Activated naive CD4-positive, alpha-beta T cell treated with anti-CD3 and anti-CD28 coated beads, Interleukin-2, amount 10 ng/mL, durations not matched to agents 7 days and 5 days (primary cell): ENCODE measurements around the gene ADAMTS4.

ENCODE experiments used
- CTCF ChIA-PET: fragments of 350-600 bp; sonication (Branson Sonifier 250); formaldehyde crosslinking; loops from one replicate; lab custom pipeline; 2021; ENCODE audit warnings: antibody characterized with exemption; lab: Charles Lee
- DNase-seq: peaks from one replicate; pipeline ENCODE4 v3.0.0-alpha.2; 2020
- H3K27ac Mint-ChIP-seq: one replicate; pipeline ENCODE4 v1.8.0; 2021; ENCODE audit warnings: mild to moderate bottlenecking, moderate library complexity, mixed read lengths
- H3K27me3 Mint-ChIP-seq: one replicate; pipeline ENCODE4 v1.8.0; 2021; ENCODE audit warnings: mild to moderate bottlenecking, mixed read lengths
- H3K36me3 Mint-ChIP-seq: one replicate; pipeline ENCODE4 v1.8.0; 2021; ENCODE audit warnings: mixed read lengths
- H3K4me1 Mint-ChIP-seq: one replicate; pipeline ENCODE4 v1.8.0; 2021; ENCODE audit warnings: mixed read lengths
- H3K4me3 Mint-ChIP-seq: one replicate; pipeline ENCODE4 v1.8.0; 2021; ENCODE audit warnings: mild to moderate bottlenecking, moderate library complexity, mixed read lengths
- H3K9me3 Mint-ChIP-seq: one replicate; pipeline ENCODE4 v1.8.0; 2021; ENCODE audit warnings: mixed read lengths

Gene ADAMTS4

DNA sequence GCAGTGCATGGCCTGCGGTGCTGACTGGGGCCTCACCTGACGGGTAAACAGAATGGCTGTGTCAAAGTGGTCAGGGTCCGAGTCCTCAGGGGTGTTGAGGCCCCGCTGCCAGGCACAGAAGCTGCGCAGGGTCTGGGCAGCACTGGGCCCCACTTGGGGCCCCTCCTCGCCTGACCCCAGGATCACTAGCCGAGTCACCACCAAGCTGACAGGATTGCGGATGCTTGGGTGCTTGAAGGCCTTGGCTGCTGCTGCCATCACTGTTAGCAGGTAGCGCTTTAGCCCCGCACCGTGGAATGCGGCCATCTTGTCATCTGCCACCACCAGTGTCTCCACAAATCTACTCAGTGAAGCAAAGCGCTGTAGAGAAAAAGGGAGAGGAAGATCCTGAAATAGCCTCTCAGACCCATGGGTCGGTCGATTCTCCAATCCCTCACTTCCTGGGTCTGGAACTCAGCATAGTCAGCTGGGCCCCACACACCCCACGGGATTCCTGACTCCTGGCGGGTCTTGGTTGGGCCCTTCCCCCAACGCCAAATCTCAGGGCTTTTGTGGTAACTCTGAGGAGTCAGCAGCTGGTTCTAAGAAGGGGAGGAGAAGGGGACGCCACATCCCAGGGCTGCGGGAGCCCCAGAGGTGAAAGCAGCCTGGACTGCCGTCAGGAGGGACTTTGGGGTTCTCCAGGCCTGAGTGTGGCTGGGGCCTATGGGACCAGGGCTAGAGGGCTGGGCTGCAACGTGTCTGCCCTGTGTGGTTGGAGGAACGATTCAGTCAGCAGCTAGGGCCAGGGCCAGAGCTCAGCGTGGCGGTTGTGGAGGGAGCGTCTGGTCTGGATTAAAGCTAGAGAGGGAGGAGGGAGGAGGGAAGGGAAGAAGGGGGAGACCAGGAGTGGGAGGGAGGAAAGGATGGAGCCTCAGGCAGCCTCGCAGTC, 2.1 kb downstream of the ADAMTS4 start:
- CTCF ChIA-PET = interaction anchor here (1.4 kb wide), 1 partner anchor 11 kb away, joined by 5 read pairs; no protein-coding TSS in a partner anchor
- no peak for DNase-seq
- Mint-ChIP-seq H3K36me3 (no peaks in the 10 kb centered on the region), H3K9me3 (no peaks in the 10 kb centered on the region), H3K4me1 (peaks cover 70% of the 10 kb centered on the region), H3K4me3 (no peak overlapping the region), H3K27me3 (no peaks in the 10 kb centered on the region), H3K27ac (peak overlapping the region; percentile 55)

DNA sequence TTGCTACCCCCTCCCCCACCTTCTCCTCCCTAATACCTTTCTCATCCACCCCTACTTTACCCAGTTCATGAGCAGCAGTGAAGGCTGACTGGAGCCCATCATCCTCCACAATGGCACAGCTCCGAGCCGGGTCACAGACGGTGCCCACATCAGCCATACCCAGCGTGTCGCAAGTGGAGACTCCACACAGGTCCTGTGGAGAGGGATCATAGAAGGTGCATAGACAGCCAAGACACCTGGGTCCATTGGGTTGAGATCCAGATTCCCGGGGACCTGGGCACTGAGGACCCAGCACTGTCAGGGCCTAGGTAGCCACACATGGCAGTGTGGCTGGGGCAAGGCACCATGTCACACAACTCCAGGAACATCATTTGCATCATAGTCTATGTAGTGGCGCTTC, 2.7 kb downstream of the ADAMTS4 start:
- peaks cover 70% of the 10 kb centered on the region for H3K4me1 Mint-ChIP-seq
- no peaks in the 10 kb centered on the region for H3K36me3 Mint-ChIP-seq
- no peaks in the 10 kb centered on the region for H3K27me3 Mint-ChIP-seq
- no peak for DNase-seq
- H3K4me3 Mint-ChIP-seq = no peak overlapping the region
- H3K9me3 Mint-ChIP-seq = no peaks in the 10 kb centered on the region
- no peak overlapping the region for H3K27ac Mint-ChIP-seq
- CTCF ChIA-PET = no interaction called here

DNA sequence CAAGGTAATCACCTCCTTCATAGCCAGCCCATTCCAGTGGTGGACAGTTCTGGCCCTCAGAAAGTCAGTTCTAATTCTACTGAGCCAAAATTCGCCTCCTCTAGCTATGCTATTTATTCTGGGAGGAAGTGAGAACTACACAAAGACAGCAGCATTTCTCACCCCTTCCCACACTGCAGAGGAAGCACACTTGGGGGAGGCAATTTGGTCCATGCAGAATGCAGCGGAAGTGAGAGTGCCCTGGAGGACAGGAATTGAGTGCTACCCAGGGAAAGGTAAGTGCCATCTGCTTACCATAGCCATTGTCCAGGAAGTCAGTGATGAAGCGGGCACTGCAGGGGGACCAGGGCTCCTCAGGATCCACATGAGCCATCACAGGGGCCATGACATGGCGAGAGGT, 3.7 kb downstream of the ADAMTS4 start:
- H3K4me3 Mint-ChIP-seq = no peak overlapping the region
- H3K4me1 Mint-ChIP-seq = peaks cover 65% of the 10 kb centered on the region
- DNase-seq = no peak
- H3K36me3 Mint-ChIP-seq = no peaks in the 10 kb centered on the region
- no peaks in the 10 kb centered on the region for H3K27me3 Mint-ChIP-seq
- H3K27ac Mint-ChIP-seq = peak overlapping the region; percentile 85
- CTCF ChIA-PET = interaction anchor here (1.2 to 4.6 kb wide), 5 partner anchors 7 to 187 kb away, joined by 3 to 53 read pairs (median 7); partner anchors contain the start of genes NDUFS2, PPOX and TOMM40L
- no peaks in the 10 kb centered on the region for H3K9me3 Mint-ChIP-seq

DNA sequence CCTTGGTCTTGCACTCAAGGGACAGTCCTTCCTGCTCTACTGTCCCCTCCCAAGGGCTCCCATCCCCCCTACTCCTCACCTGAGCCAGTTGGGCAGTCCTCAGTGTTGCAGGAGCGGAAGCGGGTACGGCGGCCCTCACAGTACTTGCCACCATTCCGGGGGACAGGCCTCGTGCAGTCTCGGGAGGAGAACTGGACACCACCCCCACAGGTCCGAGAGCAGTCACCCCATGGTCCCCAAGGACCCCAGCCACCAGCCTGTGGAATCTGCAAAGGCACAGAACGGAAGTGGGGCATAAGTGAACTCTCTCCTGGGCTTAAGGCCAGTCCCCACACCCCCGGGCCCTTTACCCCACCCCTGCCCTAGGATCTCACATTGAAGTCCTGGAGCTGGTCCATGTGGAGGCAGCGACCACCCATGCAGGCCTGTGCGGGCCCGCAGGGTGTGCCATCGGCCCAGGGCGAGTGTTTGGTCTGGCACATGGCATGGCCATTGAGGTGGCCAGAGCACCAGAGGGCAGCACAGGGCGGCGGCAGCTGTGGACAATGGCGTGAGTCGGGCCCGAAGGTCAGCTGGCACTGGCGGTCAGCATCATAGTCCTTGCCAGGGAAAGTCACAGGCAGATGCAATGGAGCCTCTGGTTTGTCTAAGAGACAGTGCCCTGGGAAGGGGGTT, 5.2 kb downstream of the ADAMTS4 start:
- Mint-ChIP-seq H3K27ac (peak overlapping the region; percentile 49), H3K9me3 (no peaks in the 10 kb centered on the region), H3K4me3 (no peak overlapping the region), H3K36me3 (no peaks in the 10 kb centered on the region), H3K4me1 (peaks cover 58% of the 10 kb centered on the region), H3K27me3 (no peaks in the 10 kb centered on the region)
- DNase-seq = no peak
- CTCF ChIA-PET = interaction anchor here (1.2 to 4.6 kb wide), 10 partner anchors 9 to 189 kb away, joined by 3 to 53 read pairs (median 9); partner anchors contain the start of genes NDUFS2, PPOX and TOMM40L

DNA sequence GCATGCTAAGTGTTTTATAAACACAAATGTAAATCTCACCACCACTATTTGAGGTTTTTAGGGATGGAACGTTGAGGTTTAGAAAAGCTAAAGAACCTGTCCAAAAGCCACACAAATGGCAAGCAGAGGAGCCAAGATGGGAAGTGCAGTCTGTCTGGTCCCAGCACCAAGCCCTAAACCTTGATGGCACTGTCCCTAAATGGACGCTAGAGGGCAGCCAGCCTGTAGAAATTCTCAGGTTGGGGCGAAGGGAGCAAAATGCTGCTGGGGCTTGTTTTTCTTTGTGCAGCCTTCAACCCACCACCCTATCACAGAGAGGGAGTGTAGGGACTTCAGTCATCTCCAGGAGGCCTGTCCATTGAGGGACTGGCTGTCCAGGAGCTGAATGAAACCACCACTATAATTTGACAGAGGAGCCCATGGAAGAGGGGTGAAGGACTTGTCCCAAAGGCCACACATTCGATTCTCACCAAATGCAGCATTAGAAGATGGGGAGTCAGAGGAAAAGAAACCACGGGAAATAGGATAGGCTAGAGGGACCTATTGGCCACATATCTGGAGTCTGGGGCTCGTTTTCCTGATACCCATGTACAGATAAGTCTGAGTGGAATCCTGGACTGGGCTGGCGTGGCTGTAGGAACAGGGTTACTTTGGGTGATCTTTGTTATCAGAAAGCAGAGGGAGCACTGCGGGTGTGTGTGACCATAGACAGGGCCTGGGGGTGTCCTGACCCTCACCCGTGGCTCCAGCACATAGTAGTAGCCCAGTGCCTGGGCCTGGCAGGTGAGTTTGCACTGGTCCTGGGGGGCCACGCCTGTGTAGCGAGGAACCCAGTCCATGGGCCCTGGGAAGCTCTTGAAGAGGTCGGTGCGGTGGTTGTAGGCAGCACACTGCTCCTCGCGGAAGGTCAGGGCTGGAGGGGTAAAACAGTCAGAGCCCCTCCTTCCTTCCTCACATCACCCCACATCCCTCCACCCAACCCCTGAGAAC, 6.1 kb downstream of the ADAMTS4 start:
- Mint-ChIP-seq H3K27me3 (no peaks in the 10 kb centered on the region), H3K4me1 (peaks cover 62% of the 10 kb centered on the region), H3K27ac (peak overlapping the region; percentile 86)

DNA sequence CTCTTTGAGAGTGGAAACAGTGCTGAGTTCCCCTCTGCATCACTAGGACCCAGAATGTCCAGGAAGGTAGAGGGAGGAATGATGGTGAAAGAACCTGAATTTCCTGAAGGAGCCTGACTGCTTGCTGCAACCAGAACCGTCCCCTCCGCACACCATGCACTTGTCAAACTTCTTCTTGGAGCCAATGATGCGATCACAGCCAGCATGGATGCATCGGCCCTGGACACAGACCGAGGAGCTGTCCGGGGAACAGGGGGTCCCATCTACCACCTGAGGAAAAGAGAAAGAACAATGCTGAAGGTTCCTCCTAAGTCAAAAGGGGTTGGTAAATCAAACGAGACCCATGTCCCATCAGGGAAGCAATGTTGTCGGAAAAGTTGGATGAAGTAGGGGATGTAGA, 6.9 kb downstream of the ADAMTS4 start:
- CTCF ChIA-PET = interaction anchor here (0.7 to 4.6 kb wide), 21 partner anchors 10 to 192 kb away, joined by 3 to 53 read pairs (median 8); partner anchors contain the start of genes APOA2, DEDD, FCER1G and NDUFS2
- no peaks in the 10 kb centered on the region for H3K9me3 Mint-ChIP-seq
- no peak overlapping the region for H3K27ac Mint-ChIP-seq
- DNase-seq = no peak
- no peak overlapping the region for H3K4me3 Mint-ChIP-seq
- no peaks in the 10 kb centered on the region for H3K27me3 Mint-ChIP-seq
- H3K36me3 Mint-ChIP-seq = peaks cover 1% of the 10 kb centered on the region
- H3K4me1 Mint-ChIP-seq = peaks cover 65% of the 10 kb centered on the region

More for the DNA sequence above, 6.1 kb downstream of the ADAMTS4 start:
- H3K9me3 Mint-ChIP-seq = no peaks in the 10 kb centered on the region
- peak; percentile 78 for DNase-seq
- no peaks in the 10 kb centered on the region for H3K36me3 Mint-ChIP-seq
- no peak overlapping the region for H3K4me3 Mint-ChIP-seq
- CTCF ChIA-PET = interaction anchor here (0.5 to 4.6 kb wide), 22 partner anchors 10 to 608 kb away, joined by 3 to 53 read pairs (median 8); partner anchors contain the start of genes APOA2, DEDD, FCER1G and NDUFS2

DNA sequence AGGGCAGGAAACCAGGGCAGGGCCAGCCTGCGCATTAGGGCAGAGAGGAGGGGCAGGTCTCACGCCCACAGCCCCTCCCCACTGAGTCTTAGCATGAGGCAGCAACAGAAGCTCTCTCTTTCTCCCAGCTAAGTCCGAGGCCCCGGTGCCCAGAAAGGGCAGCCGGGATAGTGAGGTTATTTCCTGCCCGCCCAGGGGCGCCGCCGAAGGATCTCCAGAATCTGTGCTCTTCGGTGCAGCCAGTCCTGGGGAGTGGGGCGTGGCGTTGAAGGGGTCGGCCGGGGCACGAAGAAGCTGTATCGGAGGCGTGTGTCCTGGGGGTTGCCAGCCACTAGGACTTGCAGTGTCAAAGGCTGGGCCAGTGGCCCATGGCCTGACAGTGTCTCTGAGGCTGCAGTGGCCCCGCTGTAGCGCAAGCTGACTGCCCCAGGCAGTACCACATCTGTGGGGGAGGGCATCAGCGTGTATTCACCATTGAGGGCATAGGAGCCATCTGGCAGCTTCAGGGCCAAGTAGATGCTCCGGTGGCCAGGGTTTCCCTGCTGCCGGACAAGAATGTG, 7.8 kb downstream of the ADAMTS4 start:
- peaks cover 1% of the 10 kb centered on the region for H3K36me3 Mint-ChIP-seq
- DNase-seq = no peak
- no peak overlapping the region for H3K4me3 Mint-ChIP-seq
- H3K27me3 Mint-ChIP-seq = no peaks in the 10 kb centered on the region
- peaks cover 67% of the 10 kb centered on the region for H3K4me1 Mint-ChIP-seq
- H3K27ac Mint-ChIP-seq = no peak overlapping the region
- CTCF ChIA-PET = interaction anchor here (0.7 to 4.6 kb wide), 17 partner anchors 9 to 193 kb away, joined by 3 to 53 read pairs (median 9); partner anchors contain the start of genes APOA2, FCER1G, NDUFS2 and PPOX
- no peaks in the 10 kb centered on the region for H3K9me3 Mint-ChIP-seq

DNA sequence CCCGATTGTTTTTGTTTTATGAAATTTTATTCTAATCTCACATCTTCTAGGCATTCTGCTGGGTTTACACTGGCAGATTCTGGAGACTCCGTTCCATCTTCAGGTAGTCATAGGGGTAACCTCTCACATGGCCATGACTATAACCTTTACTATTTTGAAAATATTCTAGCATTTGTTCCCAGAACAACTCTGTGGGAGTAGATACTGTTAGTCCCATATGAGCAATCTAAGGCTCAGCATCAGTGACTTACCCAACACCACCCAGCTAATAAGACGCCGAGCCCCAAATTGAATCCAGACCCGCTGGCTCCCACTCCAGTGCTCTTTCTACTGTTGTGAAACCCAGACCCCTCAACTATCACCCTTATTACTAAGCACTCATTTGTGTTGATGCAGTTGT, 9.8 kb downstream of the ADAMTS4 start:
- CTCF ChIA-PET = interaction anchor here (0.8 kb wide), 1 partner anchor 194 kb away, joined by 3 read pairs; no protein-coding TSS in a partner anchor
- DNase-seq = no peak
- H3K27ac Mint-ChIP-seq = no peak overlapping the region

DNA sequence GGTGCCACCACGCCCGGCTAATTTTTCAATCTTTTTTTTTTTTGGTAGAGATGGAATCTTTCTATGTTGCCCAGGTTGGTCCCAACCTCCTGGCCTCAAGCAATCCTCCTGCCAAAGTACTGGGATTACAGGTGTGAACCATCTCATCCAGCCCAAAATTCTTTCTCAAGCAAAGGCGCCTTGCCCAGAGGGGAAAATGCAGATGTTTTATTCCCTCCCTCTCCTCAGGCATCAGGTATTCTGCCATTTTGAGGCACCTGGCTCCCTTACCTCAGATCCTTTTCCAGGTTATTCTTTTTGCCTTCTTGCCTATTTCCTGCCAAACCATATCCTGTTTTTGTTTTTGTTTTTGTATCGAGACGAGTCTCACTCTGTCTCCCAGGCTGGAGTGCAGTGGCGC, 10.5 kb downstream of the ADAMTS4 start:
- Mint-ChIP-seq H3K27ac (peak overlapping the region; percentile 84), H3K4me3 (no peak overlapping the region), H3K9me3 (no peaks in the 10 kb centered on the region), H3K36me3 (peaks cover 1% of the 10 kb centered on the region), H3K4me1 (peaks cover 80% of the 10 kb centered on the region), H3K27me3 (no peaks in the 10 kb centered on the region)
- CTCF ChIA-PET = interaction anchor here (0.6 to 0.8 kb wide), 2 partner anchors 103 to 194 kb away, joined by 3 to 5 read pairs; no protein-coding TSS in a partner anchor
- no peak for DNase-seq

More for the DNA sequence above, 9.8 kb downstream of the ADAMTS4 start:
- Mint-ChIP-seq H3K9me3 (no peaks in the 10 kb centered on the region), H3K4me3 (no peak overlapping the region), H3K36me3 (peaks cover 1% of the 10 kb centered on the region), H3K4me1 (peaks cover 74% of the 10 kb centered on the region), H3K27me3 (no peaks in the 10 kb centered on the region)

DNA sequence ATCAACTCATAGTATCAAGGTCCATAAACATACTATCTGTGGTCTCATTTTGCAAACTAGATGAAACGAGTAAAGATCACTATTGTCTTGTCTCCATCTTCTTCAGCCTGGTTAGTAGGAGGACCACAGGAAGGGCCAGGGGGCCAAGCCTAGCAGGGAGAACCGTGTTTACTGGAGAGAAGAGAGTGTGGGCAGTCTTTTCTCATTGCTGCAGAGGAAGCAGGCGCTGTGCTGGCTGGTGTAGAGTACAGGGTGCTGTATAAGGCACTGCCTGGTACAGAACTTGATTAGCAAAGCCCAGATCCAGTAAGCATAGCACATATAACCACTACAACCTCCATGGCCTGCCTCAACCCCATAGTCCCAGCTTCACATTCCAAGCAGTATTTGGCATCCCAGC, 11.5 kb downstream of the ADAMTS4 start:
- Mint-ChIP-seq H3K27ac (peak overlapping the region; percentile 98), H3K4me1 (peaks cover 79% of the 10 kb centered on the region), H3K36me3 (peaks cover 4% of the 10 kb centered on the region)

DNA sequence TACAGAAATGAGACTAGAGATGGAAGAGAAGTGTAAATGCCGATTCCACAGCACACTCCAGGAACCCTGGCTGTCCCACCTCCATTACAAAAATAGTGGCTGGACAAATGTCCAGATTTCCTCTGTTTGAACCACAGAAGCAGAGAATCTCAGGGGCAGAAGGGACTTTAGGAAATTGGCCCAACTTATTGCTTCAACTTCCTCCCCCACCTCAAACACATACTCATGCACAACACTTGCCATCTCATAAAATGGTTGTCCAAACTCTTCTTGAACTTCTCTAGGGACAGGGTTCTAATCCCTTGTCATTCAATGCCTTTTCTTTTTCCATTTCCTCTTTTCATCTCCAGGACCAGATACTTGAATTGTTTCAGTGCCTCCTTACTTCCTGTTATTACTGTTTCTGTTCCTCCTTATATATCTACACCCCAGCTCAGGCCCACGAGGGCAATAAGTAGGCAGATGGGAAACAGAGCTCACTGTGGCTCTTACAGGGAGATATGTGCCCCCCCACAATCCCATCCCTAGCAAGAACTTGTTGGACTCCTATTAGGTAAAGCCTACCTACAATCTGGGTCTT, 13.0 kb downstream of the ADAMTS4 start:
- H3K9me3 Mint-ChIP-seq = no peaks in the 10 kb centered on the region
- DNase-seq = no peak
- peaks cover 8% of the 10 kb centered on the region for H3K36me3 Mint-ChIP-seq
- H3K4me1 Mint-ChIP-seq = peaks cover 80% of the 10 kb centered on the region
- peak overlapping the region; percentile 98 for H3K27ac Mint-ChIP-seq
- CTCF ChIA-PET = interaction anchor here (1.1 to 2.1 kb wide), 5 partner anchors 11 to 196 kb away, joined by 3 to 11 read pairs (median 5); partner anchors contain the start of genes PPOX and TOMM40L
- H3K4me3 Mint-ChIP-seq = peak overlapping the region; percentile 59
- no peaks in the 10 kb centered on the region for H3K27me3 Mint-ChIP-seq

More for the DNA sequence above, 11.5 kb downstream of the ADAMTS4 start:
- no peaks in the 10 kb centered on the region for H3K27me3 Mint-ChIP-seq
- no peak for DNase-seq
- H3K4me3 Mint-ChIP-seq = no peak overlapping the region
- no peaks in the 10 kb centered on the region for H3K9me3 Mint-ChIP-seq
- CTCF ChIA-PET = interaction anchor here (1.0 to 2.1 kb wide), 2 partner anchors 10 to 12 kb away, joined by 4 to 5 read pairs; partner anchors contain the start of gene ADAMTS4

DNA sequence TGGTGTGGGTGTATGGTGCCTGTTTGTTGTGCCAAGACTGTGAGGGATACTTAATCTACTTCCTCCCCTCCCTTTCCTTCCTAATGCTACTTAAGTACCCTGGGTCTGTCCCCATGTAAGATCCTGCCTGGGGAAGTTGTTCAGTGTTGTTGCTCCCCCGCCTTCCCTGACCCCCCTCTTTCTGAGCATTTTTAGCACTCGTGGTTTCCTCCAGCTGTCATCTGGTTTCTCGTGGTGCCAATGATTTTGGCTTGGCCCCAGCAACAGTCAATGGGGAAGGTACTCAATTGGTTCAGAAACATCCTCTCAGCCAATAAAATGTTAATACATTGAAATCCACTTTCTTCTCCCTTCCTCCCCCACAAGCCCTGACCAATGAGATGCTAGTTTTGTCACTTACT, 13.6 kb downstream of the ADAMTS4 start:
- Mint-ChIP-seq H3K4me1 (peaks cover 81% of the 10 kb centered on the region), H3K27ac (peak overlapping the region; percentile 98), H3K27me3 (no peaks in the 10 kb centered on the region), H3K4me3 (peak overlapping the region; percentile 59), H3K9me3 (no peaks in the 10 kb centered on the region), H3K36me3 (peaks cover 14% of the 10 kb centered on the region)
- CTCF ChIA-PET = interaction anchor here (1.8 to 2.1 kb wide), 2 partner anchors 12 to 20 kb away, joined by 5 to 11 read pairs; partner anchors contain the start of gene PPOX
- DNase-seq = peak; percentile 91
